Trophoblast cell (in vitro differentiated cells and primary cell): ENCODE measurements around the gene PRKCH.

Source experiments
- DNase-seq, 2 donors: peaks; one replicate each; pipeline ENCODE4 v3.0.0-alpha.2; 2016
- H2AFZ ChIP-seq: 2 replicates; pipeline ENCODE4 v1.6.1; 2013; ENCODE audit warnings: low read length, moderate library complexity, mild to moderate bottlenecking; ENCODE audit not compliant: insufficient read depth, poor library complexity
- H2AK5ac ChIP-seq: 2 replicates; pipeline ENCODE4 v1.6.1; 2013; ENCODE audit warnings: mild to moderate bottlenecking, low read length
- H2BK120ac ChIP-seq: 2 replicates; pipeline ENCODE4 v1.6.1; 2013; ENCODE audit warnings: low read length, mild to moderate bottlenecking, moderate library complexity; ENCODE audit not compliant: insufficient read depth, poor library complexity
- H2BK12ac ChIP-seq: 2 replicates; pipeline ENCODE4 v1.6.1; 2013; ENCODE audit warnings: mild to moderate bottlenecking, low read length, moderate library complexity
- H2BK5ac ChIP-seq: 2 replicates; pipeline ENCODE4 v1.6.1; 2013; ENCODE audit warnings: low read length, low read depth, moderate library complexity, mild to moderate bottlenecking; ENCODE audit not compliant: poor library complexity
- H3K14ac ChIP-seq: 2 replicates; pipeline ENCODE4 v1.6.1; 2013; ENCODE audit warnings: mild to moderate bottlenecking, low read length
- H3K18ac ChIP-seq: 2 replicates; pipeline ENCODE4 v1.6.1; 2013; ENCODE audit warnings: mild to moderate bottlenecking, low read length
- H3K23ac ChIP-seq: 2 replicates; pipeline ENCODE4 v1.6.1; 2013; ENCODE audit warnings: low read length
- H3K27ac ChIP-seq: 2 replicates; pipeline ENCODE4 v1.5.1; 2013; ENCODE audit warnings: low read depth, mild to moderate bottlenecking, inconsistent platforms, low read length, moderate library complexity
- H3K27me3 ChIP-seq: 2 replicates; pipeline ENCODE4 v1.6.1; 2013; ENCODE audit warnings: inconsistent platforms, mild to moderate bottlenecking, low read length, moderate library complexity; ENCODE audit not compliant: insufficient read depth
- H3K36me3 ChIP-seq, 2 experiments: 1 replicate in 1 of 2; 2 replicates in 1 of 2; pipeline ENCODE4 v1.6.1; 2013; ENCODE audit warnings: low read length in 2 of 2, mild to moderate bottlenecking in 2 of 2, moderate library complexity in 1 of 2; ENCODE audit not compliant: insufficient read depth in 2 of 2, control insufficient read depth in 1 of 2
- H3K4ac ChIP-seq: 2 replicates; pipeline ENCODE4 v1.6.1; 2013; ENCODE audit warnings: low read depth, mild to moderate bottlenecking, low read length, moderate library complexity
- H3K4me1 ChIP-seq, 2 experiments: 1 replicate in 1 of 2; 2 replicates in 1 of 2; pipeline ENCODE4 v1.6.1; 2013; ENCODE audit warnings: low read length in 2 of 2, mild to moderate bottlenecking in 2 of 2, moderate library complexity in 1 of 2; ENCODE audit not compliant: insufficient read depth in 2 of 2, control insufficient read depth in 1 of 2
- H3K4me2 ChIP-seq: 2 replicates; pipeline ENCODE4 v1.6.1; 2013; ENCODE audit warnings: inconsistent platforms, mild to moderate bottlenecking, low read length, moderate library complexity
- H3K4me3 ChIP-seq: 2 replicates; pipeline ENCODE4 v1.5.1; 2013; ENCODE audit warnings: mild to moderate bottlenecking, low read depth, low read length, inconsistent platforms
- H3K79me1 ChIP-seq: one replicate; pipeline ENCODE4 v1.6.1; 2013; ENCODE audit warnings: low read length
- H3K79me2 ChIP-seq: 2 replicates; pipeline ENCODE4 v1.6.1; 2013; ENCODE audit warnings: low read length, mild to moderate bottlenecking; ENCODE audit not compliant: control insufficient read depth, insufficient read depth, poor library complexity
- H3K9ac ChIP-seq: 2 replicates; pipeline ENCODE4 v1.6.1; 2013; ENCODE audit warnings: mild to moderate bottlenecking, low read length
- H3K9me3 ChIP-seq: 2 replicates; pipeline ENCODE4 v1.6.1; 2013; ENCODE audit warnings: low read depth, mild to moderate bottlenecking, control low read depth, inconsistent platforms, low read length; ENCODE audit not compliant: insufficient read depth
- H4K12ac ChIP-seq: 2 replicates; pipeline ENCODE4 v1.6.1; 2013; ENCODE audit warnings: low read depth, mild to moderate bottlenecking, low read length, moderate library complexity
- H4K8ac ChIP-seq: 2 replicates; pipeline ENCODE4 v1.6.1; 2013; ENCODE audit warnings: low read depth, mild to moderate bottlenecking, low read length, moderate library complexity
- H4K91ac ChIP-seq: one replicate; pipeline ENCODE4 v1.6.1; 2013; ENCODE audit warnings: low read depth, mild to moderate bottlenecking, low read length, moderate library complexity
- WGBS: extraction: QIAGEN DNeasy Blood & Tissue Kit; methylation state at CpG from one replicate; pipeline ENCODE4 v1.1.7; 2013; ENCODE audit warnings: missing lambda C conversion rate; ENCODE audit not compliant: insufficient read length, insufficient coverage; ENCODE audit errors: extremely low coverage; 5-methylcytosine and 5-hydroxymethylcytosine counted together

Gene PRKCH

GRCh38 chr14:61519735-61520134 is 198.4 kb downstream of the PRKCH start:
- Histone ChIP-seq H3K4me2 (no peak overlapping the region), H2BK5ac (no peak overlapping the region), H4K8ac (no peak overlapping the region), H3K27ac (no peak overlapping the region), H2AFZ (no peak overlapping the region), H3K9ac (no peak overlapping the region), H3K9me3 (no peaks in the 10 kb centered on the region), H2BK120ac (no peak overlapping the region), H3K79me1 (peaks cover 26% of the 10 kb centered on the region), H3K4me3 (no peak overlapping the region), H3K36me3 (no peaks in the 10 kb centered on the region), H3K79me2 (peaks cover 2% of the 10 kb centered on the region), H3K14ac (no peak overlapping the region), H4K12ac (no peak overlapping the region), H3K4ac (no peak overlapping the region), H4K91ac (no peak overlapping the region), H3K18ac (no peak overlapping the region), H3K23ac (no peak overlapping the region), H3K27me3 (no peaks in the 10 kb centered on the region), H3K4me1 (peaks cover 17 to 27% of the 10 kb centered on the region in 2 experiments), H2BK12ac (no peak overlapping the region), H2AK5ac (no peak overlapping the region)
- WGBS = no CpG with 5 or more reads among the region's 1 CpG
- DNase-seq = no peak

- Histone ChIP-seq H3K27me3 (no peaks in the 10 kb centered on the region), H3K36me3 (no peaks in the 10 kb centered on the region), H3K79me1 (peaks cover 26% of the 10 kb centered on the region), H2AFZ (no peak overlapping the region), H4K12ac (no peak overlapping the region), H3K4ac (no peak overlapping the region), H3K4me1 (peaks cover 18 to 27% of the 10 kb centered on the region in 2 experiments), H4K8ac (no peak overlapping the region), H2AK5ac (no peak overlapping the region), H4K91ac (no peak overlapping the region), H3K4me2 (no peak overlapping the region), H3K18ac (no peak overlapping the region), H3K14ac (no peak overlapping the region), H3K4me3 (no peak overlapping the region), H3K23ac (no peak overlapping the region), H3K27ac (no peak overlapping the region), H3K79me2 (peaks cover 2% of the 10 kb centered on the region), H3K9ac (no peak overlapping the region), H2BK5ac (no peak overlapping the region), H2BK120ac (no peak overlapping the region), H3K9me3 (no peaks in the 10 kb centered on the region), H2BK12ac (no peak overlapping the region)
- no peak for DNase-seq
- no CpG with 5 or more reads among the region's 1 CpG for WGBS
Observed at GRCh38 chr14:61520576-61520975, 199.2 kb downstream of the PRKCH start.

- Histone ChIP-seq H3K9me3 (no peaks in the 10 kb centered on the region), H3K4ac (no peak overlapping the region), H3K18ac (no peak overlapping the region), H2BK120ac (no peak overlapping the region), H3K27ac (no peak overlapping the region), H4K12ac (no peak overlapping the region), H3K36me3 (no peaks in the 10 kb centered on the region), H4K8ac (no peak overlapping the region), H4K91ac (no peak overlapping the region), H3K23ac (no peak overlapping the region), H3K14ac (no peak overlapping the region), H2BK5ac (peak overlapping the region; percentile 23), H3K27me3 (no peaks in the 10 kb centered on the region), H3K9ac (no peak overlapping the region), H2AFZ (no peak overlapping the region), H3K79me2 (peaks cover 4% of the 10 kb centered on the region), H3K4me1 (peaks cover 25 to 35% of the 10 kb centered on the region in 2 experiments), H3K4me2 (no peak overlapping the region), H2BK12ac (peak overlapping the region; percentile 23), H2AK5ac (no peak overlapping the region), H3K4me3 (no peak overlapping the region), H3K79me1 (peaks cover 32% of the 10 kb centered on the region)
- WGBS = no CpG with 5 or more reads among the region's 1 CpG
- no peak for DNase-seq
Observed at GRCh38 chr14:61521773-61522172, 200.4 kb downstream of the PRKCH start.

- Histone ChIP-seq H3K36me3 (peaks cover 0 to 4% of the 10 kb centered on the region in 2 experiments), H3K79me2 (peaks cover 7% of the 10 kb centered on the region), H3K18ac (no peak overlapping the region), H3K4ac (no peak overlapping the region), H2AFZ (no peak overlapping the region), H4K91ac (no peak overlapping the region), H3K4me3 (no peak overlapping the region), H3K27ac (no peak overlapping the region), H2BK120ac (no peak overlapping the region), H4K12ac (no peak overlapping the region), H3K4me2 (no peak overlapping the region), H2AK5ac (no peak overlapping the region), H3K23ac (no peak overlapping the region), H3K27me3 (no peaks in the 10 kb centered on the region), H2BK5ac (no peak overlapping the region), H3K79me1 (peaks cover 44% of the 10 kb centered on the region), H3K9ac (no peak overlapping the region), H3K4me1 (peaks cover 33 to 41% of the 10 kb centered on the region in 2 experiments), H2BK12ac (no peak overlapping the region), H3K14ac (no peak overlapping the region), H4K8ac (no peak overlapping the region), H3K9me3 (no peaks in the 10 kb centered on the region)
- no CpG with 5 or more reads among the region's 5 CpGs for WGBS
- no peak for DNase-seq
Observed at GRCh38 chr14:61523751-61524150, 202.4 kb downstream of the PRKCH start.
